Uterus (tissue), 2 donors: ENCODE results near the gene KCNC1.

Experiments used
- CTCF ChIP-seq, 4 experiments: fragments of 200-600 bp in 2 of 4; fragments of 450-650 bp in 2 of 4; sonication (generic) in 2 of 4; IDR thresholded peaks; one replicate each; pipeline ENCODE4 v1.5.1; 2016 to 2019; ENCODE audit warnings: antibody characterized with exemption in 4 of 4, mild to moderate bottlenecking in 2 of 4, moderate library complexity in 1 of 4
- POLR2A ChIP-seq, 2 donors: fragments of 450-650 bp; IDR thresholded peaks; one replicate each; pipeline ENCODE4 v1.6.1; 2016; ENCODE audit warnings: antibody characterized with exemption in 2 of 2, mild to moderate bottlenecking in 1 of 2, moderate library complexity in 1 of 2

GRCh38 chr11:17821648-17822400, 87.2 kb downstream of the KCNC1 start:
- TF ChIP-seq CTCF (IDR thresholded peaks at IDR 0.05): no peak
- no peak for TF ChIP-seq POLR2A (IDR thresholded peaks at IDR 0.05)
